Panc1 (cell line): ENCODE data around the gene MYO18A. TPM values are rescaled to one million over a fixed set of nuclear protein-coding genes. Genes with fewer than 3 reads are reported as not detected.

Experiments used
- ATAC-seq: fragments of 200-7000 bp; cut with Tn5 transposase; 2 replicates; pipeline ENCODE4 v1.9.1; 2020; ENCODE audit warnings: mild to moderate bottlenecking, moderate library complexity
- BruUV-seq: library from RNA; stranded (reverse); fragments of 400-500 nt; replicated peaks from 2 replicates; lab custom pipeline; 2021; lab: Mats Ljungman, UMichigan
- CTCF ChIA-PET: fragments of 300-600 bp; sonication (Branson Sonifier 250); formaldehyde crosslinking; loops from one replicate; lab custom pipeline; 2022; ENCODE audit warnings: antibody characterized with exemption; lab: Charles Lee
- POLR2A ChIA-PET: fragments of 300-600 bp; sonication (Branson Sonifier 250); formaldehyde crosslinking; loops from one replicate; lab custom pipeline; 2022; ENCODE audit warnings: antibody characterized with exemption; lab: Charles Lee
- DNase-seq: peaks from one replicate; pipeline ENCODE4 v3.0.0-alpha.2; 2010; ENCODE audit warnings: low read depth, low spot score
- H3K27ac ChIP-seq: 2 replicates; pipeline ENCODE4 v1.5.1; 2011; ENCODE audit warnings: mild to moderate bottlenecking, low read length, inconsistent platforms
- H3K27me3 ChIP-seq: fragments of 200-500 bp; sonication (Bioruptor generic); 2 replicates; pipeline ENCODE4 v1.6.0; 2014; ENCODE audit warnings: low read length, inconsistent platforms; ENCODE audit not compliant: control insufficient read depth, insufficient read depth
- H3K36me3 ChIP-seq: fragments of 200-500 bp; sonication (Bioruptor generic); 2 replicates; pipeline ENCODE4 v1.5.1; 2014; ENCODE audit warnings: inconsistent platforms, mild to moderate bottlenecking, low read length, moderate library complexity; ENCODE audit not compliant: control insufficient read depth, insufficient read depth
- H3K4me1 ChIP-seq: 2 replicates; pipeline ENCODE4 v1.5.1; 2011; ENCODE audit warnings: inconsistent platforms, mild to moderate bottlenecking, low read length, moderate library complexity; ENCODE audit not compliant: control insufficient read depth, insufficient read depth
- H3K4me3 ChIP-seq, 2 experiments: 2 replicates each; pipeline ENCODE4 v1.5.1; 2011 to 2012; ENCODE audit warnings: low read depth in 2 of 2, low read length in 2 of 2, mild to moderate bottlenecking in 2 of 2, inconsistent platforms in 1 of 2, moderate library complexity in 1 of 2
- H3K9me3 ChIP-seq: fragments of 200-500 bp; sonication (Bioruptor generic); 2 replicates; pipeline ENCODE4 v1.5.1; 2014; ENCODE audit warnings: low read depth, mild to moderate bottlenecking, inconsistent platforms, low read length, moderate library complexity; ENCODE audit not compliant: control insufficient read depth, insufficient read depth
- CTCF ChIP-seq: fragments of 450-650 bp; IDR thresholded peaks from 2 replicates; pipeline ENCODE4 v1.5.1; 2017; ENCODE audit warnings: mild to moderate bottlenecking
- POLR2AphosphoS5 ChIP-seq: IDR thresholded peaks from 2 replicates; pipeline ENCODE4 v1.6.1; 2012; ENCODE audit warnings: mild to moderate bottlenecking, low read depth, low read length, moderate library complexity
- REST ChIP-seq, 2 experiments: IDR thresholded peaks; 2 replicates each; pipeline ENCODE4 v1.6.1; 2011 to 2012; ENCODE audit warnings: low read depth in 2 of 2, control low read depth in 1 of 2, low read length in 1 of 2, mild to moderate bottlenecking in 1 of 2, moderate library complexity in 1 of 2; ENCODE audit not compliant: insufficient read depth in 1 of 2
- SIN3A ChIP-seq: IDR thresholded peaks from 2 replicates; pipeline ENCODE4 v1.6.1; 2012; ENCODE audit warnings: low read depth, mild to moderate bottlenecking, low read length, moderate library complexity, borderline replicate concordance; ENCODE audit not compliant: insufficient read depth
- TCF7L2 ChIP-seq: IDR thresholded peaks from 2 replicates; pipeline ENCODE4 v1.6.1; 2011; ENCODE audit warnings: mild to moderate bottlenecking, low read depth, low read length, inconsistent platforms
- in situ Hi-C: cut with HindIII; loops from 2 replicates; pipeline ENCODE4 v1.10.0; 2016; ENCODE audit warnings: low sequenced_read_pairs, low pct_unique_long_range_greater_than_20kb
- intact Hi-C: fragments of 100-400 bp; cut with micrococcal nuclease; formaldehyde crosslinking; loops from one replicate; pipeline ENCODE4 v1.10.0; 2022; ENCODE audit not compliant: unreplicated experiment
- total RNA-seq: library from RNA; stranded (reverse); gene quantifications from one replicate; pipeline ENCODE4 v1.2.1, GENCODE V29; 2021; ENCODE audit not compliant: unreplicated experiment

Gene MYO18A
- total RNA-seq, 1 experiment from 2014 or later: 108 TPM

GRCh38 chr17:29045026-29045425 lies 135.2 kb downstream of the MYO18A start:
- Histone ChIP-seq H3K9me3 (no peaks in the 10 kb centered on the region), H3K4me1 (no peaks in the 10 kb centered on the region), H3K36me3 (no peaks in the 10 kb centered on the region), H3K27me3 (peaks cover 13% of the 10 kb centered on the region), H3K4me3 (no peak overlapping the region), H3K27ac (no peak overlapping the region)
- no TSS peak for BruUV-seq
- CTCF ChIA-PET: no interaction called here
- DNase-seq (no peak), ATAC-seq (no peak)
- intact Hi-C loops: no loop called here
- in situ Hi-C loops: no loop called here
- POLR2A ChIA-PET: interaction anchor here (0.6 kb wide), 1 partner anchor 59 kb away, joined by 3 read pairs; no protein-coding TSS in a partner anchor
- no peak for TF ChIP-seq TCF7L2

GRCh38 chr17:29043539-29044145 lies 136.6 kb downstream of the MYO18A start:
- H3K4me3 ChIP-seq: no peak overlapping the region
- BruUV-seq: no TSS peak
- H3K4me1 ChIP-seq: no peaks in the 10 kb centered on the region
- in situ Hi-C loops (no loop called here), intact Hi-C loops (no loop called here)
- POLR2A ChIA-PET: no interaction called here
- H3K27me3 ChIP-seq: peaks cover 8% of the 10 kb centered on the region
- no peaks in the 10 kb centered on the region for H3K36me3 ChIP-seq
- no peak for TF ChIP-seq TCF7L2
- no peaks in the 10 kb centered on the region for H3K9me3 ChIP-seq
- DNase-seq: no peak
- no peak overlapping the region for H3K27ac ChIP-seq
- no peak for ATAC-seq
- CTCF ChIA-PET: no interaction called here

- H3K4me3 ChIP-seq: no peak within 1 kb of the TSS
- intact Hi-C loops (no loop called here), in situ Hi-C loops (no loop called here)
- TF ChIP-seq TCF7L2: no peak
- no peak for TF ChIP-seq POLR2AphosphoS5
- TF ChIP-seq REST (IDR thresholded peaks at IDR 0.05; ENCODE audit: insufficient read depth in 1 of 2, low read depth in 2 of 2, low read length in 1 of 2): no peak
- no peak for TF ChIP-seq SIN3A
- TF ChIP-seq CTCF: no peak
- H3K9me3 ChIP-seq: no peaks in the 10 kb centered on the region
- H3K4me1 ChIP-seq: no peaks in the 10 kb centered on the region; the same call in 1 of the 2 replicates
- DNase-seq: no peak
- H3K27me3 ChIP-seq: peaks cover 4% of the 10 kb centered on the region
- POLR2A ChIA-PET: no interaction called here
- no TSS peak for BruUV-seq
- CTCF ChIA-PET: no interaction called here
- H3K36me3 ChIP-seq: no peaks in the 10 kb centered on the region
- no peak within 1 kb of the TSS for H3K27ac ChIP-seq
- no peak for ATAC-seq
Measured at GRCh38 chr17:29042679-29043538, 137.3 kb downstream of the MYO18A start, which contains the start of gene PIPOX. Gene PIPOX, plus strand, starts transcription at chr17:29043141. Its CDS starts 85 bp downstream, at chr17:29043226.
